Measurements from ENCODE around the gene PRKN.

The PRKN gene

GRCh38 chr6:162690158-162690557, 37.4 kb downstream of the PRKN start:
- Histone ChIP-seq H3K9ac (ENCODE audit: low read depth, low read length) (no peak overlapping the region), H3K4me1 (ENCODE audit: insufficient read depth, low read length) (no peaks in the 10 kb centered on the region), H3K27me3 (ENCODE audit: insufficient read depth, low read length, poor library complexity) (no peaks in the 10 kb centered on the region), H3K9me3 (ENCODE audit: insufficient read depth, low read length, severe bottlenecking) (no peaks in the 10 kb centered on the region), H2AFZ (ENCODE audit: low read depth, low read length) (no peak overlapping the region), H3K79me2 (ENCODE audit: insufficient read depth, low read length) (no peaks in the 10 kb centered on the region), H3K4me3 (ENCODE audit: low read depth in 1 of 2, low read length in 2 of 2) (no peak overlapping the region), H3K36me3 (ENCODE audit: insufficient read depth, low read length) (no peaks in the 10 kb centered on the region), H3K4me2 (ENCODE audit: insufficient read depth, low read length) (no peak overlapping the region), H3K27ac (ENCODE audit: low read length) (no peak overlapping the region), H4K20me1 (ENCODE audit: insufficient read depth, low read length) (no peaks in the 10 kb centered on the region)
- ATAC-seq (ENCODE audit: insufficient read depth, low read depth) (no peak), DNase-seq (no peak)
- no peak for TF ChIP-seq EZH2 (IDR thresholded peaks at IDR 0.05; ENCODE audit: borderline replicate concordance, low read depth, low read length, severe bottlenecking)
- TF ChIP-seq, protein P1, sequence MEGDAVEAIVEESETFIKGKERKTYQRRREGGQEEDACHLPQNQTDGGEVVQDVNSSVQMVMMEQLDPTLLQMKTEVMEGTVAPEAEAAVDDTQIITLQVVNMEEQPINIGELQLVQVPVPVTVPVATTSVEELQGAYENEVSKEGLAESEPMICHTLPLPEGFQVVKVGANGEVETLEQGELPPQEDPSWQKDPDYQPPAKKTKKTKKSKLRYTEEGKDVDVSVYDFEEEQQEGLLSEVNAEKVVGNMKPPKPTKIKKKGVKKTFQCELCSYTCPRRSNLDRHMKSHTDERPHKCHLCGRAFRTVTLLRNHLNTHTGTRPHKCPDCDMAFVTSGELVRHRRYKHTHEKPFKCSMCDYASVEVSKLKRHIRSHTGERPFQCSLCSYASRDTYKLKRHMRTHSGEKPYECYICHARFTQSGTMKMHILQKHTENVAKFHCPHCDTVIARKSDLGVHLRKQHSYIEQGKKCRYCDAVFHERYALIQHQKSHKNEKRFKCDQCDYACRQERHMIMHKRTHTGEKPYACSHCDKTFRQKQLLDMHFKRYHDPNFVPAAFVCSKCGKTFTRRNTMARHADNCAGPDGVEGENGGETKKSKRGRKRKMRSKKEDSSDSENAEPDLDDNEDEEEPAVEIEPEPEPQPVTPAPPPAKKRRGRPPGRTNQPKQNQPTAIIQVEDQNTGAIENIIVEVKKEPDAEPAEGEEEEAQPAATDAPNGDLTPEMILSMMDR (IDR thresholded peaks at IDR 0.05; ENCODE audit: borderline replicate concordance, extremely low read depth, low read length, poor library complexity, severe bottlenecking), result no peak

DNA sequence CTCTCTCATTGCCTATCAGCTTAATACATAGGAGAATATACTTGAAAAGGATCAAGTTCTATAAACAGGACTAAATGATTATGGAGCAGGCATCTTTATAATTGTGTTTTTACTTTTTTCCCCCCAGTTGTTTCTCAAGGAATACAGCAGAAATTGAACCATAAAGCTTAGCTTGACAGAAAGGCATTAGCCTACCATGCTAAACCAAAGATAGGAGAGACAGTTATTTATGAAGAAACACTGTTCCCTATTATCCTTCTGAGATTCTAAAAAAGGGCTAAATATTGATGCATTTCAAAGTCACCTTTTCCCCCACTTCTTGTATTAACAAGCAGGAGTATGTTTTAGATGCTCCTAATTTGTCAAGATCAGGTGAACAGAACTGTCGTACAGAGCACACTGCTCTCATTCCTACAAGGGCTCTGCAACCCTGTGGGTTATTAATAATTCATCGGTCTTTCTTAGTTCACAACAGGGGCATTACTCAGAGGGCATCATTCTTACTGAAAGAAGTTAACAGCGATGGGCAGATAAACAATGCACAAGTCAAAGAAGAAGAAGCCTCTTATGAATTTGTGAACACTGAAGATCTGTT, 38.7 kb downstream of the PRKN start:
- no peaks in the 10 kb centered on the region for H3K27me3 ChIP-seq (ENCODE audit: insufficient read depth, low read length, poor library complexity)
- H3K79me2 ChIP-seq (ENCODE audit: insufficient read depth, low read length), result no peaks in the 10 kb centered on the region
- H4K20me1 ChIP-seq (ENCODE audit: insufficient read depth, low read length), result no peaks in the 10 kb centered on the region
- no peak overlapping the region for H3K4me3 ChIP-seq (ENCODE audit: low read depth in 1 of 2, low read length in 2 of 2)
- H3K4me1 ChIP-seq (ENCODE audit: insufficient read depth, low read length), result no peaks in the 10 kb centered on the region
- no peaks in the 10 kb centered on the region for H3K36me3 ChIP-seq (ENCODE audit: insufficient read depth, low read length)
- no peak for ATAC-seq (ENCODE audit: insufficient read depth, low read depth)
- H2AFZ ChIP-seq (ENCODE audit: low read depth, low read length), result no peak overlapping the region
- TF ChIP-seq, protein P1 (IDR thresholded peaks at IDR 0.05; ENCODE audit: borderline replicate concordance, extremely low read depth, low read length, poor library complexity, severe bottlenecking), result no peak
- TF ChIP-seq EZH2 (IDR thresholded peaks at IDR 0.05; ENCODE audit: borderline replicate concordance, low read depth, low read length, severe bottlenecking), result no peak
- H3K27ac ChIP-seq (ENCODE audit: low read length), result no peak overlapping the region
- no peak overlapping the region for H3K4me2 ChIP-seq (ENCODE audit: insufficient read depth, low read length)
- no peak overlapping the region for H3K9ac ChIP-seq (ENCODE audit: low read depth, low read length)
- no peak for DNase-seq
- no peaks in the 10 kb centered on the region for H3K9me3 ChIP-seq (ENCODE audit: insufficient read depth, low read length, severe bottlenecking)

DNA sequence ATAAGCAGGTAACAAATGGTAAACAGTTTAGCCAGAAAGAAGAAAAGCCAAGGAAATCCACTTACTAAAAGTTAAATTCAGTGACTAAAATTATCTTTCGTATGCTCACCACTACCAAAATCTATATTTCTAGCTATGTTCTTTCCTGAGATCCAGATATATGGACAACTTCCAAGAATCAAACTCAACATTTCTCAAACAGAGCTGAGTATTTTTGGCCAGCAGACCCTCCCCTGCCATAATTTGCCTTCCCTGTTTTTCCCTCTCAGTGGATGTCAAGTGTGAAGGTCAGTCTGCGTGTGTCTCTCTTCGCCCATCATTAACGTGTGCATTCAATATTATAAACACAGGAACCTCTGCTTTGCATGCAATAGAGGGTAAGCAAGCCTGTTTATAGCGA, 42.0 kb downstream of the PRKN start:
- TF ChIP-seq EZH2 (IDR thresholded peaks at IDR 0.05; ENCODE audit: borderline replicate concordance, low read depth, low read length, severe bottlenecking), result no peak
- TF ChIP-seq, protein P1 (IDR thresholded peaks at IDR 0.05; ENCODE audit: borderline replicate concordance, extremely low read depth, low read length, poor library complexity, severe bottlenecking), result no peak
- DNase-seq (no peak), ATAC-seq (ENCODE audit: insufficient read depth, low read depth) (no peak)
- H3K9me3 ChIP-seq (ENCODE audit: insufficient read depth, low read length, severe bottlenecking), result no peaks in the 10 kb centered on the region
- H3K27ac ChIP-seq (ENCODE audit: low read length), result no peak overlapping the region
- no peaks in the 10 kb centered on the region for H3K36me3 ChIP-seq (ENCODE audit: insufficient read depth, low read length)
- H3K4me3 ChIP-seq (ENCODE audit: low read depth in 1 of 2, low read length in 2 of 2), result no peak overlapping the region
- H3K4me2 ChIP-seq (ENCODE audit: insufficient read depth, low read length), result no peak overlapping the region
- no peaks in the 10 kb centered on the region for H3K4me1 ChIP-seq (ENCODE audit: insufficient read depth, low read length)
- H3K9ac ChIP-seq (ENCODE audit: low read depth, low read length), result no peak overlapping the region
- no peaks in the 10 kb centered on the region for H4K20me1 ChIP-seq (ENCODE audit: insufficient read depth, low read length)
- H3K79me2 ChIP-seq (ENCODE audit: insufficient read depth, low read length), result no peaks in the 10 kb centered on the region
- no peaks in the 10 kb centered on the region for H3K27me3 ChIP-seq (ENCODE audit: insufficient read depth, low read length, poor library complexity)
- H2AFZ ChIP-seq (ENCODE audit: low read depth, low read length), result no peak overlapping the region

All from DND-41 (cell line).